Mammary epithelial cell (primary cell): Measurements from ENCODE around the gene COL27A1.

Experiments
- EZH2 ChIP-seq: IDR thresholded peaks from 2 replicates; pipeline ENCODE4 v1.6.1; 2012; ENCODE audit warnings: low read length, inconsistent platforms, borderline replicate concordance
- TF ChIP-seq, protein P1 (sequence below), 2 donors: IDR thresholded peaks in 1 of 2; conservative IDR thresholded peaks in 1 of 2; 2 replicates each; pipeline ENCODE4 v1.5.1; 2011 to 2012; ENCODE audit warnings: inconsistent platforms in 2 of 2, low read length in 2 of 2, mild to moderate bottlenecking in 2 of 2, control low read depth in 1 of 2, low read depth in 1 of 2; ENCODE audit not compliant: insufficient read depth in 1 of 2; ENCODE audit errors: extremely low read depth in 1 of 2

DNA sequence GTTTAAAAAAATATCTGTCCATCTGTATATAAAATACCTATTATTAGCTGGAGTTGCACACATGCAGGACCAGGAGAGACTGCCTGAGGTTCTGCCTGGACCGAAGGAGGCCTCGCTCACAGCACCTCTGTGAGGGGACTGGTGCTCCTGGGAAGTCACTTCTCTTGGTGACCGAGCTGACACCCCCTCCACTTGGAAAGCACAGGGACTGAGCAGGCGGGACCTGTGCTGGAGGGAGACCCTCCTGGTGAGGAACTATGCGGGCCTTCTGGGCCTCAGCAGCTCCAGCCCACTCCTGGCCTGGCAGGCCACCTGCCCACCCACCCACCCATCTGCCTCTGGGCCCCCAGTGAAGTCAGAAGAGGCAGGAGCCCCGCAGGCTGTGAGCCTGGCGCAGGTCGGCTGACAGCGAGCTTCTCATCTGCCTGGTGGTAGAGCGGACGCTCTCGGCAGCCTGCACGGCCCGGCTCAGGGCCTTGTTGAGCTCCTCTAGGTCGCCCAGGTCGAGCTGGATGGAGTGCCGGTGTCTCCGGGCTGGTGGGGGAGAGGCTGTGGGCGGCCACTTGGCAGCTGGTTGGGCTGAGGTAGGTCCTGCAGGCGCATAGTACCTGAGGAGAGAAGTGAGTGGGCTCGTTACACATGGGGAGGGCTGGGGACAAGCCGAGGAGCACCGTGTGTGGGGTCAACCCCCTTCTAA is 181.5 kb downstream of the COL27A1 start:
- TF ChIP-seq, protein P1, sequence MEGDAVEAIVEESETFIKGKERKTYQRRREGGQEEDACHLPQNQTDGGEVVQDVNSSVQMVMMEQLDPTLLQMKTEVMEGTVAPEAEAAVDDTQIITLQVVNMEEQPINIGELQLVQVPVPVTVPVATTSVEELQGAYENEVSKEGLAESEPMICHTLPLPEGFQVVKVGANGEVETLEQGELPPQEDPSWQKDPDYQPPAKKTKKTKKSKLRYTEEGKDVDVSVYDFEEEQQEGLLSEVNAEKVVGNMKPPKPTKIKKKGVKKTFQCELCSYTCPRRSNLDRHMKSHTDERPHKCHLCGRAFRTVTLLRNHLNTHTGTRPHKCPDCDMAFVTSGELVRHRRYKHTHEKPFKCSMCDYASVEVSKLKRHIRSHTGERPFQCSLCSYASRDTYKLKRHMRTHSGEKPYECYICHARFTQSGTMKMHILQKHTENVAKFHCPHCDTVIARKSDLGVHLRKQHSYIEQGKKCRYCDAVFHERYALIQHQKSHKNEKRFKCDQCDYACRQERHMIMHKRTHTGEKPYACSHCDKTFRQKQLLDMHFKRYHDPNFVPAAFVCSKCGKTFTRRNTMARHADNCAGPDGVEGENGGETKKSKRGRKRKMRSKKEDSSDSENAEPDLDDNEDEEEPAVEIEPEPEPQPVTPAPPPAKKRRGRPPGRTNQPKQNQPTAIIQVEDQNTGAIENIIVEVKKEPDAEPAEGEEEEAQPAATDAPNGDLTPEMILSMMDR (conservative IDR thresholded peaks at IDR 0.05 in 1 of 2, IDR thresholded peaks at IDR 0.05 in 1 of 2; ENCODE audit: extremely low read depth in 1 of 2, insufficient read depth in 1 of 2, low read depth in 1 of 2, low read length in 2 of 2), result no peak
- TF ChIP-seq EZH2, result no peak
